Measurements from ENCODE around the gene TNNC2. TPM values are rescaled to one million over a fixed set of nuclear protein-coding genes. Genes with fewer than 3 reads are reported as not detected.
A peak's percentile ranks its signal among the peaks of the same experiment; 100 is the strongest.

Gene TNNC2
- polyA plus RNA-seq, 1 of the 3 experiments (the other 2 are of a cell fraction) = 1.1 TPM

GRCh38 chr20:45833030-45833882 is 6.1 kb upstream of the TNNC2 start, which contains the start of gene SNX21 (continued):
- TF ChIP-seq CTCF (IDR thresholded peaks at IDR 0.05) = no peak
- TF ChIP-seq GABPA (IDR thresholded peaks at IDR 0.05; ENCODE audit: low read depth) = no peak
- TF ChIP-seq MEF2A (IDR thresholded peaks at IDR 0.05; ENCODE audit: borderline replicate concordance, low read depth) = no peak
- TF ChIP-seq RXRA (IDR thresholded peaks at IDR 0.05; ENCODE audit: borderline replicate concordance, low read depth) = no peak
- TF ChIP-seq ELF1 (IDR thresholded peaks at IDR 0.05) = no peak
- TF ChIP-seq IRF3 (IDR thresholded peaks at IDR 0.05; ENCODE audit: low read depth, low read length) = no peak
- TF ChIP-seq YY1 (IDR thresholded peaks at IDR 0.05; ENCODE audit: low read depth) = no peak
- no peak for TF ChIP-seq EP300 (IDR thresholded peaks at IDR 0.05; ENCODE audit: borderline replicate concordance in 1 of 2, low read depth in 1 of 2, low read length in 1 of 2)
- no peak for TF ChIP-seq TEAD4 (IDR thresholded peaks at IDR 0.05; ENCODE audit: borderline replicate concordance, insufficient read depth)
- TF ChIP-seq EZH2phosphoT487 (IDR thresholded peaks at IDR 0.05; ENCODE audit: borderline replicate concordance, low read depth) = no peak

GRCh38 chr20:45832619-45833018 is 5.5 kb upstream of the TNNC2 start:
- H3K9ac ChIP-seq = peak overlapping the region; percentile 72
- peaks cover 8 to 31% of the 10 kb centered on the region in 2 experiments; a peak in 3 of 4 replicates for H3K4me1 ChIP-seq (ENCODE audit: control insufficient read depth in 1 of 2, insufficient read depth in 2 of 2, low read depth in 1 of 2, low read length in 1 of 2)
- POLR2A ChIA-PET = interaction anchor here (0.9 to 1.4 kb wide), 2 partner anchors 20 to 41 kb away, joined by 4 read pairs; partner anchors contain the start of genes DNTTIP1, UBE2C and WFDC3
- peak overlapping the region in 1 of 2 experiments; percentile 86; a peak in 2 of 4 replicates for H3K27ac ChIP-seq (ENCODE audit: low read depth in 2 of 2, low read length in 1 of 2)
- peaks cover 23% of the 10 kb centered on the region; the same call in 1 of the 2 replicates for H3K79me2 ChIP-seq (ENCODE audit: insufficient read depth)
- H3K9me3 ChIP-seq = no peaks in the 10 kb centered on the region
- peak overlapping the region; percentile 97 for H3K4me2 ChIP-seq
- 96% methylated on average over 4 of the region's 4 CpGs for WGBS (ENCODE audit: low lambda C conversion rate)
- no peaks in the 10 kb centered on the region for H3K27me3 ChIP-seq (ENCODE audit: insufficient read depth)
- CTCF ChIA-PET = interaction anchor here (1.2 to 1.6 kb wide), 2 partner anchors 8 to 33 kb away, joined by 5 to 8 read pairs; no protein-coding TSS in a partner anchor
- H2AFZ ChIP-seq (ENCODE audit: low read depth) = peak overlapping the region; percentile 80
- TF ChIP-seq RFX5 (IDR thresholded peaks at IDR 0.05; ENCODE audit: low read length) (no peak), FOXM1 (IDR thresholded peaks at IDR 0.05; ENCODE audit: low read depth) (no peak), MAX (IDR thresholded peaks at IDR 0.05; ENCODE audit: low read depth) (no peak), NFIC (IDR thresholded peaks at IDR 0.05; ENCODE audit: borderline replicate concordance) (no peak), USF2 (IDR thresholded peaks at IDR 0.05; ENCODE audit: borderline replicate concordance, low read depth, low read length) (no peak), RAD21 (IDR thresholded peaks at IDR 0.05; ENCODE audit: low read length) (no peak), GABPA (IDR thresholded peaks at IDR 0.05; ENCODE audit: low read depth) (no peak), PBX3 (IDR thresholded peaks at IDR 0.05) (no peak), EP300 (IDR thresholded peaks at IDR 0.05; ENCODE audit: borderline replicate concordance in 1 of 2, low read depth in 1 of 2, low read length in 1 of 2) (no peak), TEAD4 (IDR thresholded peaks at IDR 0.05; ENCODE audit: borderline replicate concordance, insufficient read depth) (no peak), USF1 (IDR thresholded peaks at IDR 0.05; ENCODE audit: borderline replicate concordance, low read depth) (no peak), FOXJ3 (CRISPR knock-in tag; IDR thresholded peaks at IDR 0.05) (no peak), RXRA (IDR thresholded peaks at IDR 0.05; ENCODE audit: borderline replicate concordance, low read depth) (no peak), EZH2phosphoT487 (IDR thresholded peaks at IDR 0.05; ENCODE audit: borderline replicate concordance, low read depth) (no peak), CTCF (IDR thresholded peaks at IDR 0.05) (no peak), FOSL2 (IDR thresholded peaks at IDR 0.05; ENCODE audit: borderline replicate concordance, low read depth) (no peak), MEF2A (IDR thresholded peaks at IDR 0.05; ENCODE audit: borderline replicate concordance, low read depth) (no peak)
- DNase-seq = no peak
- H3K4me3 ChIP-seq (ENCODE audit: low read depth in 2 of 2, low read length in 1 of 2) = no peak overlapping the region
- no peaks in the 10 kb centered on the region for H3K9me2 ChIP-seq
- H3K36me3 ChIP-seq (replicated peaks in 1 of 2; ENCODE audit: control insufficient read depth in 1 of 2, insufficient read depth in 2 of 2, low read length in 1 of 2) = peaks cover 3 to 4% of the 10 kb centered on the region in 2 experiments
- no peaks in the 10 kb centered on the region for H4K20me1 ChIP-seq (ENCODE audit: insufficient read depth)
- H3F3A ChIP-seq (replicated peaks; ENCODE audit: insufficient read depth) = peaks cover 15% of the 10 kb centered on the region

Measured in SK-N-SH (cell line).